Calu3 (cell line): ENCODE data around the gene TMEM209. TPM values are rescaled to one million over a fixed set of nuclear protein-coding genes. Genes with fewer than 3 reads are reported as not detected.
"Not testable (repeated sequence)": the region's sequence is repeated elsewhere in the genome, so short reads cannot be mapped to it uniquely, and the experiment has no call there.

Source experiments
- BruUV-seq: library from RNA; stranded (reverse); fragments of 400-500 nt; replicated peaks from 2 replicates; lab custom pipeline; 2021; lab: Mats Ljungman, UMichigan
- CTCF ChIA-PET: fragments of 300-600 bp; sonication (Branson Sonifier 250); formaldehyde crosslinking; loops from one replicate; lab custom pipeline; 2022; ENCODE audit warnings: antibody characterized with exemption; lab: Charles Lee
- DNase-seq: peaks from one replicate; pipeline ENCODE4 v3.0.0; 2022
- H3K27ac Mint-ChIP-seq: one replicate; pipeline ENCODE4 v1.8.0; 2022; ENCODE audit warnings: mixed read lengths; ENCODE audit not compliant: unreplicated experiment
- H3K27me3 Mint-ChIP-seq: one replicate; pipeline ENCODE4 v1.8.0; 2022; ENCODE audit warnings: mixed read lengths; ENCODE audit not compliant: unreplicated experiment
- H3K36me3 Mint-ChIP-seq: one replicate; pipeline ENCODE4 v1.8.0; 2022; ENCODE audit warnings: mild to moderate bottlenecking, moderate library complexity, mixed read lengths; ENCODE audit not compliant: insufficient read depth, unreplicated experiment
- H3K4me1 Mint-ChIP-seq: one replicate; pipeline ENCODE4 v1.8.0; 2022; ENCODE audit warnings: mild to moderate bottlenecking, low read depth, mixed read lengths; ENCODE audit not compliant: unreplicated experiment
- H3K4me3 Mint-ChIP-seq: one replicate; pipeline ENCODE4 v1.8.0; 2022; ENCODE audit warnings: mild to moderate bottlenecking, low read depth, moderate library complexity, mixed read lengths; ENCODE audit not compliant: unreplicated experiment
- H3K9me3 Mint-ChIP-seq: one replicate; pipeline ENCODE4 v1.8.0; 2022; ENCODE audit warnings: low read depth, mixed read lengths; ENCODE audit not compliant: unreplicated experiment
- CTCF ChIP-seq: fragments of 200-600 bp; IDR thresholded peaks from one replicate; pipeline ENCODE4 v1.8.0; 2022; ENCODE audit warnings: antibody characterized with exemption; ENCODE audit not compliant: unreplicated experiment
- intact Hi-C: fragments of 100-400 bp; cut with micrococcal nuclease; formaldehyde crosslinking; loops from one replicate; pipeline ENCODE4 v1.10.0; 2022; ENCODE audit not compliant: unreplicated experiment
- total RNA-seq: library from RNA; stranded (reverse); gene quantifications from 2 replicates; pipeline ENCODE4 v1.2.3, GENCODE V29; 2022

Gene TMEM209
- total RNA-seq, 1 experiment from 2014 or later: 26.6 TPM

- H3K4me1 Mint-ChIP-seq: no peaks in the 10 kb centered on the region
- H3K27me3 Mint-ChIP-seq: no peaks in the 10 kb centered on the region
- intact Hi-C loops: no loop called here
- H3K4me3 Mint-ChIP-seq: no peak overlapping the region
- H3K9me3 Mint-ChIP-seq: no peaks in the 10 kb centered on the region
- CTCF ChIA-PET: no interaction called here
- no peak for DNase-seq
- BruUV-seq: no TSS peak
- no peak overlapping the region for H3K27ac Mint-ChIP-seq
- H3K36me3 Mint-ChIP-seq: peaks cover 12% of the 10 kb centered on the region
- TF ChIP-seq CTCF: no peak
These were observed 76.2 kb downstream of the TMEM209 start for GRCh38 chr7:130129011-130129411.

GRCh38 chr7:130127821-130128317 lies 77.3 kb downstream of the TMEM209 start:
- no peaks in the 10 kb centered on the region for H3K4me1 Mint-ChIP-seq
- H3K27ac Mint-ChIP-seq: no peak overlapping the region
- H3K9me3 Mint-ChIP-seq: no peaks in the 10 kb centered on the region
- no peak for TF ChIP-seq CTCF
- DNase-seq: no peak
- peaks cover 16% of the 10 kb centered on the region for H3K36me3 Mint-ChIP-seq
- intact Hi-C loops: no loop called here
- no TSS peak for BruUV-seq
- CTCF ChIA-PET: interaction anchor here (0.5 kb wide), 1 partner anchor 8 kb away, joined by 8 read pairs; no protein-coding TSS in a partner anchor
- H3K27me3 Mint-ChIP-seq: no peaks in the 10 kb centered on the region
- H3K4me3 Mint-ChIP-seq: no peak overlapping the region

- peaks cover 20% of the 10 kb centered on the region for H3K36me3 Mint-ChIP-seq
- H3K9me3 Mint-ChIP-seq: no peaks in the 10 kb centered on the region
- H3K4me1 Mint-ChIP-seq: no peaks in the 10 kb centered on the region
- TF ChIP-seq CTCF: no peak
- no peak overlapping the region for H3K27ac Mint-ChIP-seq
- intact Hi-C loops: no loop called here
- H3K4me3 Mint-ChIP-seq: no peak overlapping the region
- no peaks in the 10 kb centered on the region for H3K27me3 Mint-ChIP-seq
- no TSS peak for BruUV-seq
- no peak for DNase-seq
- CTCF ChIA-PET: interaction anchor here (0.5 kb wide), 1 partner anchor 8 kb away, joined by 8 read pairs; no protein-coding TSS in a partner anchor
These were observed 77.8 kb downstream of the TMEM209 start for GRCh38 chr7:130127404-130127803.

GRCh38 chr7:130126840-130127239 lies 78.4 kb downstream of the TMEM209 start:
- H3K9me3 Mint-ChIP-seq, intact Hi-C loops, H3K4me3 Mint-ChIP-seq, CTCF ChIA-PET, DNase-seq, H3K4me1 Mint-ChIP-seq, H3K27ac Mint-ChIP-seq, BruUV-seq, H3K27me3 Mint-ChIP-seq: not testable (repeated sequence)
- peaks cover 21% of the 10 kb centered on the region for H3K36me3 Mint-ChIP-seq

GRCh38 chr7:130124711-130125110 lies 80.5 kb downstream of the TMEM209 start:
- intact Hi-C loops: no loop called here
- Mint-ChIP-seq H3K36me3 (peaks cover 10% of the 10 kb centered on the region), H3K27me3 (no peaks in the 10 kb centered on the region), H3K4me3 (no peak overlapping the region), H3K9me3 (no peaks in the 10 kb centered on the region), H3K4me1 (no peaks in the 10 kb centered on the region), H3K27ac (no peak overlapping the region)
- no TSS peak for BruUV-seq
- no peak for DNase-seq
- CTCF ChIA-PET: interaction anchor here (0.6 kb wide), 1 partner anchor 33 kb away, joined by 3 read pairs; no protein-coding TSS in a partner anchor
- no peak for TF ChIP-seq CTCF
